8988T (cell line): ENCODE results near the gene GABRG3.

Experiments
- DNase-seq: peaks from one replicate; pipeline ENCODE4 v3.0.0; 2011

The GABRG3 gene

GRCh38 chr15:27535445-27536129, 564.6 kb downstream of the GABRG3 start:
- no peak for DNase-seq

GRCh38 chr15:27538325-27538724, 567.3 kb downstream of the GABRG3 start:
- no peak for DNase-seq

GRCh38 chr15:27541581-27541980, 570.6 kb downstream of the GABRG3 start:
- DNase-seq = no peak

GRCh38 chr15:27545494-27546255, 574.7 kb downstream of the GABRG3 start:
- DNase-seq = no peak

- DNase-seq = no peak
Measured at GRCh38 chr15:27549746-27550145, 578.8 kb downstream of the GABRG3 start.

- no peak for DNase-seq
Measured at GRCh38 chr15:27550635-27551034, 579.7 kb downstream of the GABRG3 start.

- no peak for DNase-seq
Measured at GRCh38 chr15:27561816-27562215, 590.8 kb downstream of the GABRG3 start.

- no peak for DNase-seq
Measured at GRCh38 chr15:27563765-27564370, 592.9 kb downstream of the GABRG3 start.

GRCh38 chr15:27564656-27565055, 593.7 kb downstream of the GABRG3 start:
- DNase-seq = no peak

GRCh38 chr15:27570746-27571145, 599.8 kb downstream of the GABRG3 start:
- DNase-seq = no peak

- no peak for DNase-seq
Measured at GRCh38 chr15:27573805-27574485, 603.0 kb downstream of the GABRG3 start.

GRCh38 chr15:27574541-27575054, 603.6 kb downstream of the GABRG3 start:
- DNase-seq = no peak

- DNase-seq = no peak
Measured at GRCh38 chr15:27575521-27575920, 604.5 kb downstream of the GABRG3 start.

- DNase-seq = no peak
Measured at GRCh38 chr15:27576576-27576975, 605.6 kb downstream of the GABRG3 start.

- no peak for DNase-seq
Measured at GRCh38 chr15:27579738-27580137, 608.8 kb downstream of the GABRG3 start.

- DNase-seq = no peak
Measured at GRCh38 chr15:27582726-27583410, 611.9 kb downstream of the GABRG3 start.

- no peak for DNase-seq
Measured at GRCh38 chr15:27583651-27584050, 612.7 kb downstream of the GABRG3 start.

- no peak for DNase-seq
Measured at GRCh38 chr15:27585041-27585640, 614.2 kb downstream of the GABRG3 start.

- DNase-seq = no peak
Measured at GRCh38 chr15:27587810-27588209, 616.8 kb downstream of the GABRG3 start.

- no peak for DNase-seq
Measured at GRCh38 chr15:27589260-27589659, 618.3 kb downstream of the GABRG3 start.

GRCh38 chr15:27589782-27590181, 618.8 kb downstream of the GABRG3 start:
- DNase-seq = no peak
